HG03342 (cell line): ENCODE measurements around the gene C3orf18.
A peak's percentile ranks its signal among the peaks of the same experiment; 100 is the strongest.

Experiments
- ATAC-seq: cut with Tn5 transposase; IDR thresholded peaks from one replicate; pipeline ENCODE4 v1.9.1; 2021; ENCODE audit warnings: mild to moderate bottlenecking, moderate library complexity; ENCODE audit not compliant: unreplicated experiment

Gene C3orf18

GRCh38 chr3:50604110-50604621, 36.6 kb upstream of the C3orf18 start:
- ATAC-seq, result no peak

- ATAC-seq, result no peak
These were observed 35.9 kb upstream of the C3orf18 start for GRCh38 chr3:50603261-50604109.

GRCh38 chr3:50602595-50603191, 35.1 kb upstream of the C3orf18 start:
- no peak for ATAC-seq

- peak; percentile 65 for ATAC-seq
These were observed 33.5 kb upstream of the C3orf18 start for GRCh38 chr3:50600841-50601591.

- ATAC-seq, result no peak
These were observed 32.7 kb upstream of the C3orf18 start for GRCh38 chr3:50600141-50600753.

- no peak for ATAC-seq
These were observed 32.2 kb upstream of the C3orf18 start for GRCh38 chr3:50599716-50600118.

GRCh38 chr3:50599115-50599715, 31.7 kb upstream of the C3orf18 start:
- ATAC-seq, result no peak

- no peak for ATAC-seq
These were observed 26.8 kb upstream of the C3orf18 start for GRCh38 chr3:50594253-50594785.

- ATAC-seq, result no peak
These were observed 25.0 kb upstream of the C3orf18 start for GRCh38 chr3:50592568-50592967.

- no peak for ATAC-seq
These were observed 23.7 kb upstream of the C3orf18 start for GRCh38 chr3:50591196-50591741.

- ATAC-seq, result no peak
These were observed 21.3 kb upstream of the C3orf18 start for GRCh38 chr3:50588759-50589433.

- no peak for ATAC-seq
These were observed 20.5 kb upstream of the C3orf18 start for GRCh38 chr3:50587806-50588758.

GRCh38 chr3:50587373-50587772, 19.8 kb upstream of the C3orf18 start:
- no peak for ATAC-seq

- no peak for ATAC-seq
These were observed 19.2 kb upstream of the C3orf18 start for GRCh38 chr3:50586763-50587070.

GRCh38 chr3:50585919-50586762, 18.6 kb upstream of the C3orf18 start:
- no peak for ATAC-seq

- ATAC-seq, result no peak
These were observed 16.8 kb upstream of the C3orf18 start for GRCh38 chr3:50584391-50584790.

GRCh38 chr3:50583897-50584296, 16.4 kb upstream of the C3orf18 start:
- no peak for ATAC-seq

GRCh38 chr3:50582083-50582482, 14.5 kb upstream of the C3orf18 start:
- ATAC-seq, result no peak
